Measurements from ENCODE around the gene VSIG2.
"Not testable (repeated sequence)": the region's sequence is repeated elsewhere in the genome, so short reads cannot be mapped to it uniquely, and the experiment has no call there.

Gene VSIG2, protein sequence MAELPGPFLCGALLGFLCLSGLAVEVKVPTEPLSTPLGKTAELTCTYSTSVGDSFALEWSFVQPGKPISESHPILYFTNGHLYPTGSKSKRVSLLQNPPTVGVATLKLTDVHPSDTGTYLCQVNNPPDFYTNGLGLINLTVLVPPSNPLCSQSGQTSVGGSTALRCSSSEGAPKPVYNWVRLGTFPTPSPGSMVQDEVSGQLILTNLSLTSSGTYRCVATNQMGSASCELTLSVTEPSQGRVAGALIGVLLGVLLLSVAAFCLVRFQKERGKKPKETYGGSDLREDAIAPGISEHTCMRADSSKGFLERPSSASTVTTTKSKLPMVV

DNA sequence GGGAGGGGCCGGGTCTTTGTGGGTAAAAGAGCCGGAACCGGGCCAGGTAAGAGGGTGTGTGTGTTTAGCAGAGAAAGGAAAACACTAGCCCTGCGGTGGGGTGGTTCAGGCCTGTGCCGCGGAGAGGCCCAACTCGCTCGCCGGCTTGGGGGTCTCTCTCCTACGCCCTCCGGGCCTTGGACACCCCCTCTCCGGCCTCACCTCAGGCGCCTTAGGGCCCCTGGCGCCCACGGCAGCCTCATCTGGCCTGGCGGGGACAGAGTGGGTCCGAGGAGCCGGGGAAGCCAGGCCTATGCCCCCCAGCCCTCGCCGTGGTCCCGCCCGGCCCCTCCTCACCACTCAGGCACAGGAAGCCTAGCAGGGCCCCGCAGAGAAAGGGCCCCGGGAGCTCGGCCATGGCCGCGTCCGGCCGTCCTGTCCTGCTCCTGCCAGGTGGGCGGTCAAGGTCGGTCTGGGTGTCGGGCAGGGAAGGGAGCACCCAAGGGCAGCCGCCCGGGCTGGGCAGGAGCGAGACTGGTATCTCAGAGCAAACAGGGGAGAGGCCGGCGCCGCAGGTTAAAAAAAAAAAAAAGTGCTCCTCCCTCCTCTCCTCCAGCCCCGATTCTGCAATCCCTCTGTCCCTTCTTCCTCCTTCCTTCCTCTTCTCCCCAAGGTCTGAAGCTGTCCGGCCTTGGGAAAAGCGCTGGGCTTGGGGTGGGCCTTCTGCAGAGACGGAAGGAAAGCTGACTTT, at the start of gene VSIG2:
Gene VSIG2, minus strand, starts transcription at position 515 of the 730 bp plus-strand sequence. Its CDS starts 118 bp downstream, at position 397.
- H3K4me3 ChIP-seq (ENCODE audit: low read depth, low read length), result no peak within 1 kb of the TSS
- no peak for DNase-seq (ENCODE audit: low read depth)

GRCh38 chr11:124801014-124801413, 49.0 kb upstream of the VSIG2 start:
- no peak for DNase-seq (ENCODE audit: low read depth)
- peak overlapping the region; percentile 77 for H3K4me3 ChIP-seq (ENCODE audit: low read depth, low read length)

DNA sequence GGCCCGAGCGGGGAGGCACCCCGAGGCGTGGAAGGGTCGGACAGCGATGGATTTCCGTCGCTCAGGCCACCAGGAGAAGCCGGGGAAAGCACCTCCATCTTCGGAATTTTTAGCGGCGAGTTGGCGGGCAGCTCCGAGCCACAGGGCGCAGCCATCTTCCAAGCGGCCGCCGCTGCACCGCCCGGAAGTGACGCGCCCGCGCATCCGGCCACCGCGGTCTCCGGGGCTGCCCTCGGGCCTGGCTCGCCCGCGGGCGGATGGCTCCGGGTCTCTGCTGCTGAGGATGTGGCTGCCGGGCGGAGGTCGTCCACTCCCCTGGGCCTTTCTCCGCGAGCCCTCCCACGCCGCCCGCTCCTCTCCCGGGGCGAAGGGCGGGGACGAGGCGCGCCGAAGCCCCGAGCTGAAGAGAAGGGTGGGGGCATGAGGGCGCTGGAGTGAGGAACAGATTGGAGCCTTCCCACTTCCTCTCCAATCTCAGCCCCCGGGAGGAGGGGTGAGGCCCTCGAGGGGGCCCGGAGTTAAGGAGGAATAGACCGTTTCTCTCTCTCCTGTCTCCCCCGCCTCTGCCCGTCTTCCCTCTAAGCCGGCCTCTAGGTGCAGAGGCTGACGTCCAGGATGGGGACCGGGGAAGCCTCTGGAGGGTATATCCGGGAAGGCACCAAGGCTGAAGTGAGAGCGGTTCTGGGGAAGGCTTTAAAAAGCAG, 48.3 kb upstream of the VSIG2 start, which contains the start of gene MSANTD2:
Gene MSANTD2, minus strand, starts transcription at position 181 of the 704 bp plus-strand sequence. Its CDS starts 26 bp downstream, at position 155.
- H3K4me3 ChIP-seq (ENCODE audit: low read depth, low read length), result peak within 1 kb of the TSS; percentile 77
- DNase-seq (ENCODE audit: low read depth), result peak; percentile 67

GRCh38 chr11:124799348-124800225, 47.5 kb upstream of the VSIG2 start:
- H3K4me3 ChIP-seq (ENCODE audit: low read depth, low read length), result peak overlapping the region; percentile 77
- DNase-seq (ENCODE audit: low read depth), result no peak

DNA sequence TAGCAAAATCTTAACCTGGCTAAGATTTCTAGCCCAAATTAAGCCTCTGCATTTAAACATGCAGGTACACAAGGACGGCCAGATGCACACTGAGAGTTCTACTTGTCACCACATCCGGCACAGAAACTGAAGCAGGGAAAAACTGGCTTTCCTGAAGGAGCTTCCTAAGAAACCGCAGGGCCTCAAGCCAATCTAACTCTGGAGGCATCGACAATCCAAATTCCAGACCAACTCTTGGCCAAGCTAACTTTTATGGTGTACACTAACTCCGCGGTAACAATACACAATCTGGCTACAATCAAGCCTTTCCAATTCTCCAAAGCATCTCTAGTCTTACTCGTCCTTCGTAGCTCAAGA, 46.9 kb upstream of the VSIG2 start:
- no peak for DNase-seq (ENCODE audit: low read depth)
- H3K4me3 ChIP-seq (ENCODE audit: low read depth, low read length), result peak overlapping the region; percentile 77

- no peak overlapping the region for H3K4me3 ChIP-seq (ENCODE audit: low read depth, low read length)
Observed at GRCh38 chr11:124796312-124796711, 44.3 kb upstream of the VSIG2 start.

GRCh38 chr11:124793466-124794278, 41.6 kb upstream of the VSIG2 start:
- DNase-seq (ENCODE audit: low read depth), result no peak
- no peak overlapping the region for H3K4me3 ChIP-seq (ENCODE audit: low read depth, low read length)

More at GRCh38 chr11:124796312-124796711, 44.3 kb upstream of the VSIG2 start:
- DNase-seq (ENCODE audit: low read depth), result no peak

DNA sequence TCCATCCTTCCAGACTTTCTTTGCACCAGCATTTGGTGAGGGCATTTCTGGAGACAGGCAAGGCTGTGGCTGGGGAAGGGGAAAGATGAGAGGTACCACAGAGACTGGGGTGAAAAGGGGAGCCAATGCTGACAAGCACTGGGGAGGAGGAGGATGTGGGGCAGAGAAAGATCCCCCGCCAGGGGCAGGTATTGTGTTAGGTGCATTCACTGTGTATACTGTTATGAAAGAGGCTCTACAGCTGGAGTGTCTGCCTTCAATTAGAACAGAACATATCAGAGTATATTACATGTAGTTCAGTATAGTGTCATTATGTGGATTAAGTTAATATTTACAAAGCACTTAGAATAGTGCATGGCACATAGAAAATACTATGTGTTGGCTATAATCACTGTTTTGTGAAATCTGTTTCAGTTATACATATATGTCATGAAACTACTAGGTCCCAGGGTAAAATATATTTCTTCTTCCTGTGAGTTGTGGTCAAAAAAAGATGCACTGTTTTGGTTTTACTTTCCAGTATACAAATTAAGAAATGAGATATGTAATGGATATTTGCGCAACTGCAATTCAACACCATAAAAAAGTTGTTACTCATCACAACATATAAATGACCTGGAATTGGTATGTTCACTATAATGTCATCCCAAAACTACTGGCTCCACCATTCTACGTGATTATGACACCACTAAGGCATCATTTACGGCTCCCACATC, 39.7 kb upstream of the VSIG2 start:
- DNase-seq (ENCODE audit: low read depth), result no peak
- no peak overlapping the region for H3K4me3 ChIP-seq (ENCODE audit: low read depth, low read length)

GRCh38 chr11:124788521-124788920, 36.5 kb upstream of the VSIG2 start:
- H3K4me3 ChIP-seq (ENCODE audit: low read depth, low read length), result no peak overlapping the region
- no peak for DNase-seq (ENCODE audit: low read depth)

GRCh38 chr11:124784051-124784450, 32.0 kb upstream of the VSIG2 start:
- DNase-seq (ENCODE audit: low read depth), result no peak
- no peak overlapping the region for H3K4me3 ChIP-seq (ENCODE audit: low read depth, low read length)

- no peak overlapping the region for H3K4me3 ChIP-seq (ENCODE audit: low read depth, low read length)
- DNase-seq (ENCODE audit: low read depth), result no peak
Observed at GRCh38 chr11:124783002-124783401, 30.9 kb upstream of the VSIG2 start.

DNA sequence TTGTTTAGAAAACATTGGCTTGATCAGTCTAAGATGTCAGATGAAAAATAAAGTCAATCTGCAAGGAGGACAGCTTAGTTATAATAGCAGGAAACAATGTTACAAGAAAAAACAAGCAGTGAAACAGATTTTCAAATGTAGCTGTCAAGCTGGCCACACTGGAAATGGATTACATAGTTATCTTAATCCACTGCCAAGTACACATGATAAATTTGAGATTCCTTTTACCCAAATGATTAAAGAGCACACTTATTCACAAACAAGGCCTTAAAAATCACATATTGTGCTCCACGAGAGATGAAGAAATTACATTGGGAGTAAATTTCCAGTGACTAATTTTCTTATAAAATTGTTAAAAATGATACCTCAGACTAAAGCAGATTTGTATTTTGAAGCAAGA, 27.5 kb upstream of the VSIG2 start:
- no peak for DNase-seq (ENCODE audit: low read depth)
- no peak overlapping the region for H3K4me3 ChIP-seq (ENCODE audit: low read depth, low read length)

- DNase-seq (ENCODE audit: low read depth), result no peak
Observed at GRCh38 chr11:124778281-124778680, 26.2 kb upstream of the VSIG2 start.

DNA sequence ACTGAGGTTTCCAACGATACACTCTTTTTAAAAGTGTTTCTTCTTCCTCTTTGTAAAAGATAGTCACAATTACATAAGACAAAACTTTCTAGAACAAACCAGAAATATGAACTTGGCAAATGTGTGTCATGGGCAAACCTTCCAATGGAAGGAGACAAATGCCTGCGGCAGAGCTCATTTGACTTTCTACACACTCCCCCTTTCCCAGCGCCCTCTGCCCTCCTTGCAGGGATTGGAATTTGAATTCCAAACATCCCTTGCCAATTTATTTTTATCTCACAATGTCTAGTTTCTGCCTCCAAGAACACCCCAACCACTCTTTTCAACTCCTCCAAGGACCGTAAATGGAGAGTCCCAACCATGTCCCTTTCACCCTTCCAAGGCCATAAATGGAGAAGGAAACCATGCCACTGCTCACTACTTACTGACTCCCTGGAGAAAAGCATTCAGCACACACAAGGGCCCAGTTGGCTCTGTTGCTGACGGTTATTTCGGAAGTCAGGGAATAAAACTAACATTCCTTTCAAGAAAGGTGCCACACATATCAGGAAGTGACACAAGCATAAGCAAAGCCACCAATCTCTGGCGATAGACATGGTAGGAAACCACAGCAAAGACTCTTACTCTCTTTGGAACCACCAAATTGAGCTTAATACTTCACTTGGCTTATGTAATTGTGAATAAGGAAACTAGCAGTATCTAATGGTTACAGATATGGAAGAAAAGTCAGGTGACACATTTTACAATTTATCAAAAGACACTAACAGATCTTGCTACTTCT, 25.0 kb upstream of the VSIG2 start:
- DNase-seq (ENCODE audit: low read depth), result no peak
- no peak overlapping the region for H3K4me3 ChIP-seq (ENCODE audit: low read depth, low read length)

More at GRCh38 chr11:124778281-124778680, 26.2 kb upstream of the VSIG2 start:
- H3K4me3 ChIP-seq (ENCODE audit: low read depth, low read length), result no peak overlapping the region

- not testable (repeated sequence) for DNase-seq (ENCODE audit: low read depth); H3K4me3 ChIP-seq (ENCODE audit: low read depth, low read length)
Observed at GRCh38 chr11:124770959-124771358, 18.9 kb upstream of the VSIG2 start.

- no peak overlapping the region for H3K4me3 ChIP-seq (ENCODE audit: low read depth, low read length)
- no peak for DNase-seq (ENCODE audit: low read depth)
Observed at GRCh38 chr11:124769806-124770774, 18.0 kb upstream of the VSIG2 start.

Data from skeletal muscle cell (primary cell).